Stimulated activated naive B cell treated with anti-CD40 and anti-IgM and Interleukin-4, amounts not matched to agents 10 μg/mL and 1 μg/mL and 100 μg/mL, for 72 hours (primary cell): ENCODE data around the gene ABR.

Experiments used
- ATAC-seq, 2 donors: fragments of 150-1000 bp; cut with Tn5 transposase; replicated peaks; 2 replicates each; pipeline ENCODE4 v1.10.0; 2021; ENCODE audit warnings: moderate library complexity in 1 of 2
- DNase-seq: peaks from one replicate; pipeline ENCODE4 v3.0.0; 2021
- H3K27ac Mint-ChIP-seq: one replicate; pipeline ENCODE4 v1.8.0; 2022; ENCODE audit warnings: mild to moderate bottlenecking, mixed read lengths
- H3K27me3 Mint-ChIP-seq, 2 donors: one replicate each; pipeline ENCODE4 v1.8.0; 2022; ENCODE audit warnings: mixed read lengths in 2 of 2
- H3K36me3 Mint-ChIP-seq, 2 donors: one replicate each; pipeline ENCODE4 v1.8.0; 2022; ENCODE audit warnings: mixed read lengths in 2 of 2, mild to moderate bottlenecking in 1 of 2
- H3K4me1 Mint-ChIP-seq, 2 donors: one replicate each; pipeline ENCODE4 v1.8.0; 2022; ENCODE audit warnings: mixed read lengths in 2 of 2, mild to moderate bottlenecking in 1 of 2
- H3K4me3 Mint-ChIP-seq, 2 donors: one replicate each; pipeline ENCODE4 v1.8.0; 2022; ENCODE audit warnings: mild to moderate bottlenecking in 2 of 2, mixed read lengths in 2 of 2, moderate library complexity in 1 of 2
- H3K9me3 Mint-ChIP-seq, 2 donors: one replicate each; pipeline ENCODE4 v1.8.0; 2022; ENCODE audit warnings: mixed read lengths in 2 of 2, mild to moderate bottlenecking in 1 of 2

Gene ABR

DNA sequence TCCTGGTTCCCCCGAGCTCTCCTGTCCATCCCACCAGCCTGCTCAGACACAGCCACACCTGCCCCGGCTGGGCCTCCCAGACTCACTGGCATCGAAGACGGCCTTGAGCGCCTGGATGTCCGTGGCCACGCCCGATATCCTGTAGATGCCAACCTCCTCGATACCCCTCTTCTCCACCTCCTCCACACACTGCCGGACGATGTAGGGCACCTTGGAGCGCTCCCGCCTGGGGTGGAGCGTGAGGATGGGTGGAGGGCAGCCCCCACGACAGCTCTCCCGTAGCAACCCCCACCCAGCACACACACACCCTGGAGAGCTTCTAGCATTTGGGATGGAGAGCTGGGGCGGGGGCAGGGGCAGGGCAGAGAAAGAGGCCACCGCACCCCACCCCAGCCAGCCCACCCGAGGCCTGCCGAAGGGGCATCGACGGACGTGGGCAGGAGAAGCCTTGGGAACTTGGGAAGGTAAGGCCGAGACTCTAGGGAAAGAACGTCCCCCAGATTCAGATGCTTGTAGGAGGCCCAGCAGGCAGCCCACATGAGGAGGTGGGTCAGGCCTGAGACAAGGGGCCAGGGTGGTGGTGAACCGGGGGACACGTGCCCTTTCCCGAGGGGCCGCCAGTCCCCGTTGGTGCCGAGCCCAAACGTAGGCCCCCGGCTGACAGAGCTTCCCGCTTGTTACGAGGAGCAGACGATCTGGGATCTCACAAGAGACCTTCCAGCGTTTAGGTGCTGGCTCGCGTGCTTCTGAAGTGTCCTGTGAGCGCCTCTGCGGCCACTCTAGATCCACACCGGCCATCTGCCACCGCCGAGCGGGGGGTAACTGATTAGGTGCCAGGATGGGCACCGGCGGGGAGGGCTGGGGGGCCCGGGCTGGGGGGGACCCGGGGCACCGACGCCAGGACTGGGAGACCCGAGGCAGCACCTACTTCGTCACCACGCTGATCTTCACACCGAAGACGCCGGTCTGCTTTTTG lies 167.7 kb downstream of the ABR start:
- H3K4me1 Mint-ChIP-seq: no peaks in the 10 kb centered on the region
- no peak for ATAC-seq
- DNase-seq: no peak
- H3K27ac Mint-ChIP-seq: no peak overlapping the region
- H3K9me3 Mint-ChIP-seq: no peaks in the 10 kb centered on the region
- H3K36me3 Mint-ChIP-seq: peaks cover 15 to 19% of the 10 kb centered on the region in 2 donors
- no peaks in the 10 kb centered on the region for H3K27me3 Mint-ChIP-seq
- no peak overlapping the region for H3K4me3 Mint-ChIP-seq

DNA sequence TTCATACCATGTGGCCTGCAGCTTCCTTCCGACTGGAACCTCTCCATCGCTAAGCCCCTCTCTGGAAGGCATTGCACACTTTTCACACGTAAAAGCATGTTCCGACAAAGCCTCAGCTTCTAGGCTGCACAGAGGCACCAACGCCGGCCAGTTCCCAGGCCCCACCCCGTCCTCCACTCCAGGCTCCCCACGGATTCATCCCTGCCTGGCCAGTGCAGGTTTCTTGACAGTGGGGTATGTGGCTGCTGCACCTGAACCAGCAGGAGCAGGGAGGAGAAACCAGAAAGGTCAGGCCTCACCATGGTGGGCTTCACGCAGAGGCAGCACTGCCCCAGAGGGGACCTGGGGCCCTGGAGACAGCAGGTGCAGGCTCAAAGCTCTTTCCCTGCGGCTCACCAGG lies 168.6 kb downstream of the ABR start:
- ATAC-seq: no peak
- Mint-ChIP-seq H3K4me3 (no peak overlapping the region), H3K36me3 (peaks cover 16 to 19% of the 10 kb centered on the region in 2 donors), H3K27ac (no peak overlapping the region), H3K4me1 (no peaks in the 10 kb centered on the region), H3K27me3 (no peaks in the 10 kb centered on the region), H3K9me3 (no peaks in the 10 kb centered on the region)
- DNase-seq: no peak

DNA sequence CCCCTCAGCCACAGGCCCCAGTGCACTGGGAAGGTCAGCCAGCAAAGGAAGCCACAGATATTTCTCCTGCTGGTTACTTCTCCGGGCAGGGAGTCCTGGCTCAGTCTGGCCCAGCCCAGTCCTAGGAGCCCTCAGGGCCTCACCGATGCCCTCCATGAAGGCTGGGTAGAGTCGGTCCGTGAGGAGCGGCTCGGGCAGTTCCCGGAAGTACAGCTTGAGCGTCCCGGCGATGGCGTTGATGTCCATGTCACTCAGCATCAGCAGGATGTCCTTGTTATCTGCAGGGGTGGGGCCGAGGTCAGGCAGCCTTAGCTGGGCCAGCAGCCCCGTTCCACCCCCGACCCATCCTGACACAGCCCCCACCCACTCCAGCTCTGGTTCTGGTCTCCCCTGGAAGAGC lies 169.2 kb downstream of the ABR start:
- DNase-seq (no peak), ATAC-seq (no peak)
- Mint-ChIP-seq H3K36me3 (peaks cover 16 to 19% of the 10 kb centered on the region in 2 donors), H3K27ac (no peak overlapping the region), H3K4me1 (peaks cover 2 to 5% of the 10 kb centered on the region in 2 donors), H3K27me3 (no peaks in the 10 kb centered on the region), H3K4me3 (no peak overlapping the region), H3K9me3 (no peaks in the 10 kb centered on the region)

DNA sequence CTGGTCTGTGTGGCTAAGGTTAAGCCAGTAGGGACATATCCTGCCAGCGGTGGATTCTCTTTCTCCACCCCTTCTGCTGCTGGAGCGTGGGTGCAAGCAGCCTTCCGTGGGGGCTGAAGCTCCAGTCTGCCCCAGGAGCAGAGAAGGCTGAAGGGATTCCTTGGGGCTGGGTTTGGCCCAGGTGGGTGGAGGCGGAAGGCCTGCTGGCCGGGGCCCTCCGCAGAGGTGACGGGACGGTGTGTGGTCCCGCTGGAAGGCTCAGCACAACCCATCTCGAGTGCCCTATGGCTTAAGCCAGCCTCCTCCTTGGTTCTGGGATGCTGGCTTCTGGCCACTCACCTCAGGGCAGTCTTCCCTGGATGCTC lies 169.7 kb downstream of the ABR start:
- Mint-ChIP-seq H3K4me3 (no peak overlapping the region), H3K27ac (no peak overlapping the region), H3K36me3 (peaks cover 19 to 25% of the 10 kb centered on the region in 2 donors), H3K4me1 (peaks cover 8 to 10% of the 10 kb centered on the region in 2 donors), H3K9me3 (no peaks in the 10 kb centered on the region), H3K27me3 (no peaks in the 10 kb centered on the region)
- no peak for ATAC-seq
- DNase-seq: no peak

DNA sequence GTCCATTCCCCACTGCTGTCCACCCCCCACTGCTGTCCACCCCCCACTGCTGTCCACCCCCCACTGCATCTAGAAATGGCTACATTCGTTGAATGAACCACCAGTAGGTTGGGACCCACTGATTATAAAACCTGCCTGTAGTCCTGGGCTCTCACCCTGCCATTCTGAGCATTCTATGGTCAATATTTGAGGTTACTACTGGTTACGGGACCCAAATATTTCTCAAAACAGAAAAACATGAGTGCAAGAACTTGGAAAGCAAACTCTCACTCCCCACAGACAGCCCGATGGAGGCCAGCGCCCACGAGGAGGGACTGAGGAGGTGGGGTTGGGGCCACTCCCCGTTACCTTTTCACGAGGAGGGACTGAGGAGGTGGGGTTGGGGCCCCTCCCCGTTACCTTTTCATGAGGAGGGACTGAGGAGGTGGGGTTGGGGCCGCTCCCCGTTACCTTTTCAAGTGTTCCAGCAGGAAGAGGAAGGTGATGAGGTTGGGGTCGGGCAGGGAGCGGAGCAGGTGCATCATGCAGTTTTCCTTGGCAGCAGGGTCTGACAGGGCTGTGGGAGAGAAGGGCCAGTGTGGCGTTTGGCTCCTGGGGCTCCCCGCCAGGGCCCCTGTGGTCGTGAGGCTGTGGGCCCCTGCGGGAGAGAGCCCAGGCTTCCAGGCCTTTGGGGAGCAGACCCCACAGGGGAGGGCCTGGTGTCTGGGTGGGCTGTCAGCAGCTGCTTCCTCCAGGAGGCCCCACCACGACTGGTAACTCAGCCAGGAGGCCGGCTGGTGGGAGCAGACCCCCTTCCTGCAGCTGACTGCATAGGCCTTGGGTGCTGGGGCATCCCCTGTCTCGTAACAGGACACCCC lies 170.3 kb downstream of the ABR start:
- no peak overlapping the region for H3K4me3 Mint-ChIP-seq
- H3K36me3 Mint-ChIP-seq: peaks cover 22 to 28% of the 10 kb centered on the region in 2 donors
- H3K27me3 Mint-ChIP-seq: no peaks in the 10 kb centered on the region
- no peaks in the 10 kb centered on the region for H3K9me3 Mint-ChIP-seq
- no peak overlapping the region for H3K27ac Mint-ChIP-seq
- H3K4me1 Mint-ChIP-seq: peaks cover 10 to 13% of the 10 kb centered on the region in 2 donors
- DNase-seq (no peak), ATAC-seq (no peak)

GRCh38 chr17:1008008-1008761 lies 171.6 kb downstream of the ABR start:
- Mint-ChIP-seq H3K4me1 (peaks cover 10 to 13% of the 10 kb centered on the region in 2 donors), H3K27ac (peak overlapping the region; percentile 31), H3K36me3 (peaks cover 22 to 28% of the 10 kb centered on the region in 2 donors), H3K27me3 (no peaks in the 10 kb centered on the region), H3K4me3 (no peak overlapping the region), H3K9me3 (no peaks in the 10 kb centered on the region)
- no peak for DNase-seq
- ATAC-seq: no peak

- peaks cover 28 to 32% of the 10 kb centered on the region in 2 donors for H3K36me3 Mint-ChIP-seq
- DNase-seq (no peak), ATAC-seq (no peak)
- H3K27ac Mint-ChIP-seq: no peak overlapping the region
- H3K27me3 Mint-ChIP-seq: no peaks in the 10 kb centered on the region
- H3K4me1 Mint-ChIP-seq: peaks cover 10 to 13% of the 10 kb centered on the region in 2 donors
- H3K9me3 Mint-ChIP-seq: no peaks in the 10 kb centered on the region
- H3K4me3 Mint-ChIP-seq: no peak overlapping the region
These were observed 172.3 kb downstream of the ABR start for GRCh38 chr17:1007310-1008007.

GRCh38 chr17:1006054-1006453 lies 173.7 kb downstream of the ABR start:
- Mint-ChIP-seq H3K4me1 (peaks cover 11 to 13% of the 10 kb centered on the region in 2 donors), H3K27ac (peak overlapping the region; percentile 14), H3K36me3 (peaks cover 24 to 29% of the 10 kb centered on the region in 2 donors), H3K4me3 (no peak overlapping the region), H3K27me3 (no peaks in the 10 kb centered on the region), H3K9me3 (no peaks in the 10 kb centered on the region)
- ATAC-seq: no peak
- no peak for DNase-seq

DNA sequence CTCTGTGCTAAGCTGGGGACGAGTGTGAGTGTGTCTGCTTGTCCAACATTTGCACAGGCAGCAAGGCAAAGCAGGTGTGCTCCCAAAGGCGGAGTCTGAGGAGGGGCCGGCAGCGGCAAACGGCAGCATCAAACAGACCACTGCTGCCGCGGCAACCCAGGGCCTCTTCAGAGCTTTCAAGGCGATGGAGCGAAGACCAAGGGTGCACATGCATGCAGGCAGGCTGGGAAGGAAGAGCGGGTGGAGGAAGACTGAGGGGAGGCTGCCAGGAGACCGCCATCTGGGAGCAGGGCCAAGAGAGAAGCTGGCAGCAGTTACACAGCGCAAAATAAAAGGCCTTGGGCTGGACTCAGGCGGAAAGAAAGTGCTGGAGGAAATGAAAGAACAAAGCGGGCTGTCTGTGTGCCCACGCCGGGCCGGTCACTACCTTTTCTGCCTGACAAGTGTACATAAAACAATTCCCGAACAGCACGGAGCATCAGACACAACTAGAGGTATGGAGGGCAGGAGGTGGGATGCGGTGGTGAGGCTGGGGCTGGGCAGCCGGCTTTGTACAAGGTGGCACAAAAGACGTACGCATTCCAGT lies 174.3 kb downstream of the ABR start:
- peaks cover 11 to 13% of the 10 kb centered on the region in 2 donors for H3K4me1 Mint-ChIP-seq
- H3K27me3 Mint-ChIP-seq: no peaks in the 10 kb centered on the region
- H3K9me3 Mint-ChIP-seq: no peaks in the 10 kb centered on the region
- ATAC-seq: peak; percentile 10 to 12
- H3K27ac Mint-ChIP-seq: peak overlapping the region; percentile 84
- no peak for DNase-seq
- peaks cover 30 to 35% of the 10 kb centered on the region in 2 donors for H3K36me3 Mint-ChIP-seq
- H3K4me3 Mint-ChIP-seq: peak overlapping the region in 1 of 2 donors; percentile 55

- ATAC-seq (no peak), DNase-seq (no peak)
- Mint-ChIP-seq H3K4me1 (peaks cover 11 to 13% of the 10 kb centered on the region in 2 donors), H3K4me3 (peak overlapping the region in 1 of 2 donors; percentile 55), H3K9me3 (no peaks in the 10 kb centered on the region), H3K36me3 (peaks cover 31 to 38% of the 10 kb centered on the region in 2 donors), H3K27ac (peak overlapping the region; percentile 84), H3K27me3 (no peaks in the 10 kb centered on the region)
These were observed 174.9 kb downstream of the ABR start for GRCh38 chr17:1004769-1005295.

- Mint-ChIP-seq H3K4me3 (no peak overlapping the region), H3K9me3 (no peaks in the 10 kb centered on the region), H3K36me3 (peaks cover 27 to 40% of the 10 kb centered on the region in 2 donors), H3K27me3 (no peaks in the 10 kb centered on the region), H3K27ac (peak overlapping the region; percentile 14), H3K4me1 (peaks cover 14 to 17% of the 10 kb centered on the region in 2 donors)
- ATAC-seq (no peak), DNase-seq (no peak)
These were observed 175.6 kb downstream of the ABR start for GRCh38 chr17:1003972-1004768.

DNA sequence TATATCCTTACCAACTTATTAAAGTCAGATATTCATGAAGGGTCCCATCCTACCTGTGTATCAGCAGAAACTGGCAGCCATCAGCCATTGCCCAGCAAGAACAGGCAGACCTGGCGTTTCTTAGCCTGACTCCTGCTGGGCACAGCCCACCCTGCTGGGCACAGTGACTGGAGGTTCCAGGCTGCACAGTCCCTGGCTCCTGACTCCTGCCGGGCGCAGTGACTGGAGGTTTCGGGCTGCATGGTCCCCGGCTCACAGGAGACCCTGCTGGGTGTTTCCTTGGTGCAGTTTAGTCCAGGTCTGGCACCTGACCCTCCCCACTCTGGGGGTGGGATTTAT lies 176.2 kb downstream of the ABR start:
- Mint-ChIP-seq H3K36me3 (peaks cover 27 to 42% of the 10 kb centered on the region in 2 donors), H3K9me3 (no peaks in the 10 kb centered on the region)

More for the DNA sequence above, 176.2 kb downstream of the ABR start:
- H3K4me3 Mint-ChIP-seq: no peak overlapping the region
- no peak overlapping the region for H3K27ac Mint-ChIP-seq
- DNase-seq (no peak), ATAC-seq (no peak)
- H3K4me1 Mint-ChIP-seq: peaks cover 14 to 23% of the 10 kb centered on the region in 2 donors
- no peaks in the 10 kb centered on the region for H3K27me3 Mint-ChIP-seq
